ENCODE data around the gene TMEM51.

- TF ChIP-seq CTCF (IDR thresholded peaks at IDR 0.05) = no peak
- no peak for TF ChIP-seq POLR2A (IDR thresholded peaks at IDR 0.05)
These were observed 85.2 kb downstream of the TMEM51 start for GRCh38 chr1:15238789-15239188.

Data from lower leg skin (tissue), 3 donors.